Coronary artery (tissue), 2 donors: ENCODE results near the gene ZNF771.

Source experiments
- DNase-seq: peaks from one replicate; pipeline ENCODE4 v3.0.0-alpha.2; 2017; ENCODE audit warnings: low spot score
- H3K27ac ChIP-seq, 2 donors: fragments of 200-600 bp; sonication (generic); one replicate each; pipeline ENCODE4 v1.5.1; 2016 to 2019
- H3K4me3 ChIP-seq: fragments of 200-600 bp; sonication (generic); 2 replicates; pipeline ENCODE4 v1.5.1; 2016; ENCODE audit warnings: mild to moderate bottlenecking, moderate library complexity
- TF ChIP-seq, protein P1 (sequence below): fragments of 200-600 bp; sonication (generic); IDR thresholded peaks from one replicate; pipeline ENCODE4 v1.5.1; 2019; ENCODE audit warnings: antibody characterized with exemption

ZNF771 gene

DNA sequence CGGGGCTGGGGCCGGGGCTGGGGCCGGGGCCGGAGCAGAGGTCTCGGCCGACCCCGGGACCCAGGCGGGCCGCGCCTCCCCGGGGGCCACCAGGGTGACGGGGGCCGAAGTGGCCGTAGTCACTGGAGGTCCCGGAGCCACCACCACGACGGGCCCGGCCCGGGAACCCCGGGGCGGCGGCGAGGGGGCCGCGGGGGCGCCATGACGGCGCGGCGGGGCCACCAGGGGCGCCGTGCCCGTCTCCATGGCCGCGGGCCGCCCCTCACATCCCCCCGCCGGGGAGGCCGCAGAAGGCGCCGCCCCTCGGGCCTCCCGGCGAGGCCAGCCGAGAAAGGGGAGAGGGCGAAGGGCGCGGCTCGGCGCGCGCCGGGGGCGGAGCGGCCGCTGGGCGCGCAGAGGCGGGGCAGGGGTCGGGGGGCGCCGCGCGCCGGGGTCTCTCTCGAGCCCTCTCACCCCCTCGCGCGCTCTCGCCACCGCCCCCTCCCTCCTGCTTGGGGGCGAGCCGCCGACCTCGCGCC, 37.4 kb upstream of the ZNF771 start:
- Histone ChIP-seq H3K27ac (peak overlapping the region; percentile 68 to 99), H3K4me3 (peak overlapping the region; percentile 98)
- TF ChIP-seq, protein P1, sequence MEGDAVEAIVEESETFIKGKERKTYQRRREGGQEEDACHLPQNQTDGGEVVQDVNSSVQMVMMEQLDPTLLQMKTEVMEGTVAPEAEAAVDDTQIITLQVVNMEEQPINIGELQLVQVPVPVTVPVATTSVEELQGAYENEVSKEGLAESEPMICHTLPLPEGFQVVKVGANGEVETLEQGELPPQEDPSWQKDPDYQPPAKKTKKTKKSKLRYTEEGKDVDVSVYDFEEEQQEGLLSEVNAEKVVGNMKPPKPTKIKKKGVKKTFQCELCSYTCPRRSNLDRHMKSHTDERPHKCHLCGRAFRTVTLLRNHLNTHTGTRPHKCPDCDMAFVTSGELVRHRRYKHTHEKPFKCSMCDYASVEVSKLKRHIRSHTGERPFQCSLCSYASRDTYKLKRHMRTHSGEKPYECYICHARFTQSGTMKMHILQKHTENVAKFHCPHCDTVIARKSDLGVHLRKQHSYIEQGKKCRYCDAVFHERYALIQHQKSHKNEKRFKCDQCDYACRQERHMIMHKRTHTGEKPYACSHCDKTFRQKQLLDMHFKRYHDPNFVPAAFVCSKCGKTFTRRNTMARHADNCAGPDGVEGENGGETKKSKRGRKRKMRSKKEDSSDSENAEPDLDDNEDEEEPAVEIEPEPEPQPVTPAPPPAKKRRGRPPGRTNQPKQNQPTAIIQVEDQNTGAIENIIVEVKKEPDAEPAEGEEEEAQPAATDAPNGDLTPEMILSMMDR = no peak
- no peak for DNase-seq

DNA sequence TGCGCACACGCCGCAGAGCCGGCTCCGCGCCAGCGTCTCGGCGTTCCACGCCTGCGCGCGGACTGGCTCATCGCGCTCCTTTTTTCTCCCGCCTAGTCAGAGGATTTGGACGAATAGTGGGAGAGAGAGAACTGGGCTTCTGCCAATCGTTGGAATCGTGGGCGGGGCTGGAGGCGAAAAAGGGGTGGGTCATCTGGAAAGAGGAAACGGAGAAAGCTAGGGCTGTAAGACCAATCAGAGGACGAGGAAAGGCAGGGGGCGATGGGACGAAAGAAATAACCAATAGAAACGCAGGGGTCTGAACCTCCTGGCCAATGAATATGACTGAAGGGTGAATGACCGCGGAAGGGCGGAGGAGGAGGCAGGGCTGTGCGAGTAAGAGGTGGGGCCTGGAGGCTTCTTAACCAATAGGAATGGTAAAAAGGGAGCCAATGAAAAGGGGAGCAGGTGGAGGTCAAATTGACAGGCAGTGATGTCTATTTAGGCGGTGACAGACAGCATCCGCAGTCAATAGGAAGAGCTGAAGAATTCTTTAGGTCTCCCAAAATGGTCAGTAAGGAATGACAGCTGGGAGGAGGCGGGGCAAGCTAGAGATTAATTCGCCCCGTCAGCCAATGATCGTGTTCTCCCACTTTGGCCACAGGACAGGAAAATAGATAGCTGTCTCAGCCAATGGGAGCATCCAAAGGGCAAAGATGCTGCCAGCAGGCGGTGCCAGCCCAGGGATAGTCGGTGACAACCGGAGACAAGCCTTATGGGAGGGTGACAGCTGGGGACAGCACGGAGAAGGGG, 36.8 kb upstream of the ZNF771 start, which contains the start of gene TBC1D10B:
Gene TBC1D10B (minus strand): TSS at position 39 of the 792 bp plus-strand sequence. CDS start 311 bp downstream, outside the sequence.
- Histone ChIP-seq H3K27ac (peak within 1 kb of the TSS; percentile 73 to 99), H3K4me3 (peak within 1 kb of the TSS; percentile 98)
- peak; percentile 100 for DNase-seq
- TF ChIP-seq, protein P1 = no peak

- Histone ChIP-seq H3K27ac (peak overlapping the region; percentile 73 to 96), H3K4me3 (peak overlapping the region; percentile 75)
- TF ChIP-seq, protein P1 = no peak
- no peak for DNase-seq
Observed at GRCh38 chr16:30371248-30371816, 36.1 kb upstream of the ZNF771 start.

DNA sequence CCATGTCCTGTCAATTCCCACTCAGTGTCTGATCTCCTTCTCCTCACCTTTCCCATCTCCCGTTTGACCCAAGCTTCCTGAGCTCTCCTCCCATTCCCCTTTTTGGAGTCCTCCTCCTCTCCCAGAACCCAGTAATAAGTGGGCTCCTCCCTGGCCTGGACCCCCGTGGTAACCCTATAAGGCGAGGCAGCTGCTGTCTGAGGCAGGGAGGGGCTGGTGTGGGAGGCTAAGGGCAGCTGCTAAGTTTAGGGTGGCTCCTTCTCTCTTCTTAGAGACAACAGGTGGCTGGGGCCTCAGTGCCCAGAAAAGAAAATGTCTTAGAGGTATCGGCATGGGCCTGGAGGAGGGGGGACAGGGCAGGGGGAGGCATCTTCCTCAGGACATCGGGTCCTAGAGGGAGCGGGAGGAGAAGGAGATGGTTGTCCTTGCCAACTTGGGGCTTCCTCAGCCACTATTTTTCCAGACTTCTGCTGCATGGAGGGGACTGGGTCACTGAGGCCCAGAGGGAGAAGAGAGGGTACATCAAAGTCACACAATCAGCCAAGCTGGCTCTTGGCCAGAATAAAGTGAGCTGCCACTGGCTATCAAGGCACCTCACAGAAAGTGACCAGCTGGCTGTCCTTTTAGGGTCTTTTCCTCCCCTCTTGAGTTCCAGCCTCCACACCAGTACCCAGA, 35.2 kb upstream of the ZNF771 start:
- Histone ChIP-seq H3K27ac (peak overlapping the region in 1 of 2 donors; percentile 96), H3K4me3 (no peak overlapping the region)
- no peak for DNase-seq
- TF ChIP-seq, protein P1 = no peak

- TF ChIP-seq, protein P1 = no peak
- Histone ChIP-seq H3K27ac (no peak overlapping the region), H3K4me3 (no peak overlapping the region)
- DNase-seq = no peak
Observed at GRCh38 chr16:30372725-30373124, 34.7 kb upstream of the ZNF771 start.

- TF ChIP-seq, protein P1 = no peak
- Histone ChIP-seq H3K27ac (no peak within 1 kb of the TSS), H3K4me3 (no peak within 1 kb of the TSS)
- DNase-seq = no peak
Observed at GRCh38 chr16:30374538-30374937, 32.9 kb upstream of the ZNF771 start, which contains the start of gene MYL11. TSS of gene MYL11 (plus strand) at chr16:30374802. CDS start at chr16:30374858, 56 bp downstream.
